ENCODE measurements around the gene RANBP9.

RANBP9 gene

GRCh38 chr6:13574571-13575376 is 136.9 kb downstream of the RANBP9 start, which contains the start of gene SIRT5 (continued):
- TF ChIP-seq ZNF280C (tag by site-specific recombination; IDR thresholded peaks at IDR 0.05) (no peak), KLF7 (tag by site-specific recombination; IDR thresholded peaks at IDR 0.05; ENCODE audit: borderline replicate concordance) (peak; percentile 91; the same call in 1 of the 2 replicates), ZNF114 (tag by site-specific recombination; IDR thresholded peaks at IDR 0.05) (no peak), ZNF223 (tag by site-specific recombination; IDR thresholded peaks at IDR 0.05) (peak; percentile 85), ZBTB20 (tag by site-specific recombination; IDR thresholded peaks at IDR 0.05) (peak; percentile 97), ZBTB8A (tag by site-specific recombination; IDR thresholded peaks at IDR 0.05) (peak; percentile 90), ZNF23 (tag by site-specific recombination; IDR thresholded peaks at IDR 0.05; ENCODE audit: borderline replicate concordance) (no peak), REST (tag by site-specific recombination; IDR thresholded peaks at IDR 0.05) (no peak)

- peak overlapping the region; percentile 93 for H3K27ac ChIP-seq (ENCODE audit: extremely low read depth, low read depth, low read length)
- H3K4me3 ChIP-seq (ENCODE audit: low read depth, low read length): peak overlapping the region; percentile 86
- no peaks in the 10 kb centered on the region for H3K36me3 ChIP-seq (ENCODE audit: control insufficient read depth in 2 of 2, insufficient read depth in 1 of 2, low read length in 2 of 2)
- no peaks in the 10 kb centered on the region for H3K9me3 ChIP-seq (ENCODE audit: control insufficient read depth, insufficient read depth, low read depth, low read length)
- CTCF ChIA-PET: interaction anchor here (0.6 to 4.6 kb wide), 38 partner anchors 8 to 503 kb away, joined by 3 to 62 read pairs (median 5); partner anchors contain the start of genes GFOD1 and NOL7
- POLR2A ChIA-PET: interaction anchor here (0.6 to 3.2 kb wide), 35 partner anchors 8 to 1710 kb away, joined by 3 to 49 read pairs (median 5); partner anchors contain the start of genes GFOD1, NOL7 and TBC1D7
- H3K4me1 ChIP-seq (ENCODE audit: control insufficient read depth, insufficient read depth, low read length): 0 out of 2 replicates have a peak, but pooled peaks cover 3% of the 10 kb centered on the region
- TF ChIP-seq ZNF366 (tag by site-specific recombination; conservative IDR thresholded peaks at IDR 0.05) (peak; percentile 70), KLF10 (tag by site-specific recombination; IDR thresholded peaks at IDR 0.05) (peak; percentile 70; the same call in 1 of the 2 replicates), PBX3 (CRISPR knock-in tag; IDR thresholded peaks at IDR 0.05) (peak; percentile 70; the same call in 1 of the 2 replicates), ZNF660 (tag by site-specific recombination; IDR thresholded peaks at IDR 0.05) (peak; percentile 74), ZNF561 (tag by site-specific recombination; IDR thresholded peaks at IDR 0.05; ENCODE audit: borderline replicate concordance) (peak; percentile 89), ZSCAN30 (tag by site-specific recombination; IDR thresholded peaks at IDR 0.05) (peak; percentile 55), ZNF514 (tag by site-specific recombination; IDR thresholded peaks at IDR 0.05) (no peak), ZNF24 (tag by site-specific recombination; IDR thresholded peaks at IDR 0.05) (no peak), ZNF792 (tag by site-specific recombination; IDR thresholded peaks at IDR 0.05) (no peak), ZNF596 (tag by site-specific recombination; IDR thresholded peaks at IDR 0.05) (peak; percentile 35; the same call in 1 of the 2 replicates), TRIM28 (IDR thresholded peaks at IDR 0.05; ENCODE audit: borderline replicate concordance, low read length) (no peak), SP2 (tag by site-specific recombination; IDR thresholded peaks at IDR 0.05) (peak; percentile 78), HIC1 (tag by site-specific recombination; IDR thresholded peaks at IDR 0.05) (no peak), KLF1 (tag by site-specific recombination; IDR thresholded peaks at IDR 0.05) (no peak), SCRT2 (tag by site-specific recombination; IDR thresholded peaks at IDR 0.05) (no peak)
These were observed 137.5 kb downstream of the RANBP9 start for GRCh38 chr6:13574149-13574570.
